Pancreas (tissue), 10 donors: Measurements from ENCODE around the gene SERPINH1. TPM values are rescaled to one million over a fixed set of nuclear protein-coding genes. Genes with fewer than 3 reads are reported as not detected.

Experiments
- ATAC-seq, 4 donors: fragments of 200-7000 bp; cut with Tn5 transposase; one replicate each; pipeline versions ENCODE4 v1.8.0 to v1.9.1; 2020; ENCODE audit warnings: mild to moderate bottlenecking in 4 of 4, moderate library complexity in 4 of 4
- DNase-seq, 6 donors: peaks; one replicate each; pipeline ENCODE4 v3.0.0-alpha.2; 2020
- FAIRE-seq: peaks from 2 replicates; lab custom pipeline; 2012; peaks lifted over from hg19 to GRCh38; lab: Jason Lieb, UNC
- H3K27ac ChIP-seq, 4 donors: fragments of 200-600 bp; sonication (generic); 1 replicate in 3 of 4; 2 replicates in 1 of 4; pipeline versions ENCODE4 v1.5.0 to v1.8.0; 2020
- H3K27me3 ChIP-seq, 4 donors: fragments of 200-600 bp; one replicate each; pipeline ENCODE4 v1.8.0; 2021
- H3K36me3 ChIP-seq, 3 donors: fragments of 200-600 bp; sonication (generic) in 1 of 3; one replicate each; pipeline versions ENCODE4 v1.5.0 to v1.8.0; 2020 to 2021
- H3K4me1 ChIP-seq, 3 donors: fragments of 200-600 bp; one replicate each; pipeline ENCODE4 v1.8.0; 2021
- H3K4me3 ChIP-seq, 4 donors: fragments of 200-600 bp; sonication (generic) in 2 of 4; one replicate each; pipeline versions ENCODE4 v1.5.0 to v1.8.0; 2020 to 2021
- H3K9me3 ChIP-seq, 4 donors: fragments of 200-600 bp; one replicate each; pipeline ENCODE4 v1.8.0; 2021
- CTCF ChIP-seq, 4 donors: fragments of 200-600 bp; sonication (generic) in 3 of 4; IDR thresholded peaks; one replicate each; pipeline versions ENCODE4 v1.5.0 to v1.8.0; 2021; ENCODE audit warnings: antibody characterized with exemption in 4 of 4
- WGBS, 2 donors: extraction: QIAGEN DNeasy Blood & Tissue Kit; methylation state at CpG; one replicate each; pipeline ENCODE4 v1.1.7; 2013; 5-methylcytosine and 5-hydroxymethylcytosine counted together
- intact Hi-C, 3 donors: fragments of 100-400 bp; cut with DNase I; formaldehyde crosslinking; loops; one replicate each; pipeline versions ENCODE4 v1.11.1 to v1.14.2; 2022
- polyA plus RNA-seq, 2 donors: library from polyadenylated mRNA; stranded (reverse); fragments of 200-250 nt; gene quantifications; one replicate each; pipeline ENCODE4 v1.2.3, GENCODE V29; 2013
- total RNA-seq, 6 donors: library from RNA; stranded (reverse); fragmentation: NEBNext Ultra II Directional in 4 of 6; extraction: Animal tissue kit (Norgen Biotek cat#: 25700) in 4 of 6; gene quantifications; one replicate each; pipeline versions ENCODE4 v1.2.1 to v1.2.4, GENCODE V29; 2021 to 2023
- donor health status: healthy with polysubstance abuse.
- donor health status: DM: no; HTN: no; CAD: no; lungs with moderate emphysema.
- donor health status: DM: no; HTN: no; CAD: no.
- donor health status: control.
- donor health status: control.
- donor health status: Bipolar disorder and iron deficiency.
- donor health status: DM: yes; HTN: yes; CAD: no.
- donor health status: DM: no; HTN: no; CAD: no.
- donor health status: DM: no; HTN: no; CAD: no.
- donor health status: DM: yes; HTN: yes; CAD: no.

Gene SERPINH1
- total and polyA plus RNA-seq, 8 donors, result 9.3 to 87.7 (median 21.1) TPM

DNA sequence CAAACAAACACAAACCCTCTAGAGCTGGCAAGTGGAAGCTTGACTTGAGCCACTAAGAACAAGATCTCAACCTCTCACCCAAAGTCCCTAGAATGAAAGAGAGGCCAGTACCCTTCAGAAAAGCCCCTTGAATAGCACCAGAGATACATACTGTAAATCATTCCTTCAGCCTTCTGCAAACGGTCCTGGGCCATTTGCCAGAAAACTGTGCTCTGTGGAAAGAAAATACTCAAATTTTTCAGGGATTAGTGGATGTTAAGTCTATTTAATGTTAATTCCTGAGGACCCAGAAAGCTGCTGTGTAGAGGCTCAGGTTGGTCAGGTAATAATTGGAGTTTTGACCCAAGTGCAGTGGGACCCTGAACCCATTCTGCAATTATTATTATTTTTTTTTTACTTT, 16.9 kb downstream of the SERPINH1 start:
- WGBS, 2 donors, result 11 to 13% methylated on average over 1 of the region's 1 CpG
- FAIRE-seq (no peak), ATAC-seq (no peak), DNase-seq (no peak)
- intact Hi-C loops, result no loop called here
- Histone ChIP-seq H3K4me3 (no peak overlapping the region), H3K27me3 (no peaks in the 10 kb centered on the region), H3K9me3 (no peaks in the 10 kb centered on the region), H3K27ac (no peak overlapping the region), H3K36me3 (no peaks in the 10 kb centered on the region), H3K4me1 (no peaks in the 10 kb centered on the region)
- no peak for TF ChIP-seq CTCF (IDR thresholded peaks at IDR 0.05)

DNA sequence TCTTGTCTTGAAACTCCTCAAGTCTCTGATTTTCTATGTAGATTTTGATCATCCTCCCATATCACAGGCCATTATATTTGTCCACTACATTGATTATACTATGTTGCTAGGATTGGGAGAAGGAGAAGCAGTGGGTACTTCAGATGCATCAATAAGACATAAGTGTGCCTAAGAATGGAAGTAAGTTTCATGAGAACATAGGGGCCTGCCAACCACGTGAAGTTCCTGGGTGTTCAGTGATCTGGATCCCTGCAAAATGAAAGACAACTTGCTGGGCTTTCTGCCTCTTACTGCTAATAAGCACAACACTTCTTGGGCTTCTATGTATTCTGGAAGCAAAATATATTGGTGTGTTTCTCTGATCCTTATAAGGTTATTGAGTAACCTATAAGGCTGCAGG, 17.8 kb downstream of the SERPINH1 start:
- no peaks in the 10 kb centered on the region for H3K4me1 ChIP-seq
- H3K36me3 ChIP-seq, result no peaks in the 10 kb centered on the region
- no peak for TF ChIP-seq CTCF (IDR thresholded peaks at IDR 0.05)
- 61 to 77% methylated on average over 1 of the region's 1 CpG for whole genome bisulfite sequencing, 2 donors
- no peak for ATAC-seq
- no peak for DNase-seq
- no peaks in the 10 kb centered on the region for H3K9me3 ChIP-seq
- H3K27ac ChIP-seq, result no peak overlapping the region
- intact Hi-C loops, result no loop called here
- no peak for FAIRE-seq
- no peaks in the 10 kb centered on the region for H3K27me3 ChIP-seq
- no peak overlapping the region for H3K4me3 ChIP-seq

GRCh38 chr11:75582506-75582894, 20.4 kb downstream of the SERPINH1 start:
- no peaks in the 10 kb centered on the region for H3K9me3 ChIP-seq
- no peak for FAIRE-seq
- peak overlapping the region in 3 of 4 donors; percentile 2 to 89 (median 87) for H3K27ac ChIP-seq
- 55 to 65% methylated on average over 4 of the region's 4 CpGs for WGBS, 2 donors
- H3K27me3 ChIP-seq, result no peaks in the 10 kb centered on the region
- no peak for ATAC-seq
- no peaks in the 10 kb centered on the region for H3K4me1 ChIP-seq
- no peak for TF ChIP-seq CTCF (IDR thresholded peaks at IDR 0.05)
- H3K4me3 ChIP-seq, result peak overlapping the region in 3 of 4 donors; percentile 77 to 83 (median 80)
- intact Hi-C loops, result no loop called here
- no peak for DNase-seq
- no peaks in the 10 kb centered on the region for H3K36me3 ChIP-seq

- H3K27me3 ChIP-seq, result no peaks in the 10 kb centered on the region
- no peaks in the 10 kb centered on the region for H3K36me3 ChIP-seq
- peak overlapping the region; percentile 55 to 83 (median 78) for H3K4me3 ChIP-seq
- peak overlapping the region; percentile 78 to 91 (median 88) for H3K27ac ChIP-seq
- TF ChIP-seq CTCF (IDR thresholded peaks at IDR 0.05), result peak in 2 of 4 donors; percentile 23 to 24
- H3K4me1 ChIP-seq, result no peaks in the 10 kb centered on the region
- FAIRE-seq (no peak), DNase-seq (peak; percentile 49 to 85 (median 72)), ATAC-seq (peak; percentile 84 to 95 (median 88))
- intact Hi-C loops, result no loop called here
- H3K9me3 ChIP-seq, result no peaks in the 10 kb centered on the region
- WGBS, 2 donors, result 2 to 3% methylated on average over 57 to 68 of the region's 68 CpGs
Measured at GRCh38 chr11:75582895-75583717, 21.1 kb downstream of the SERPINH1 start.
